Effector CD4-positive, alpha-beta T cell (primary cell): ENCODE results near the gene CLEC2A. TPM values are rescaled to one million over a fixed set of nuclear protein-coding genes. Genes with fewer than 3 reads are reported as not detected.
"Not testable (repeated sequence)": the region's sequence is repeated elsewhere in the genome, so short reads cannot be mapped to it uniquely, and the experiment has no call there.

Source experiments
- DNase-seq: peaks from one replicate; pipeline ENCODE4 v3.0.0-alpha.2; 2020
- total RNA-seq: gene quantifications from one replicate; lab custom pipeline; 2026; lab: John Stamatoyannopoulos, UW

The CLEC2A gene
- total RNA-seq: not detected

GRCh38 chr12:9932270-9932669 is at the start of gene CLEC2A:
TSS of gene CLEC2A (minus strand) at chr12:9932370. CDS start at chr12:9932329, 41 bp downstream.
- DNase-seq: no peak

- no peak for DNase-seq
Observed at GRCh38 chr12:9980126-9980525, 48.0 kb upstream of the CLEC2A start.

GRCh38 chr12:9977916-9978315 is 45.7 kb upstream of the CLEC2A start:
- no peak for DNase-seq

GRCh38 chr12:9976626-9977025 is 44.5 kb upstream of the CLEC2A start:
- DNase-seq: not testable (repeated sequence)

GRCh38 chr12:9975614-9976013 is 43.4 kb upstream of the CLEC2A start:
- DNase-seq: no peak

GRCh38 chr12:9974731-9975130 is 42.6 kb upstream of the CLEC2A start:
- DNase-seq: not testable (repeated sequence)

GRCh38 chr12:9973949-9974348 is 41.8 kb upstream of the CLEC2A start:
- DNase-seq: no peak

GRCh38 chr12:9971181-9971580 is 39.0 kb upstream of the CLEC2A start, which contains the start of gene CLEC12A:
TSS of gene CLEC12A (plus strand) at chr12:9971409. CDS start at chr12:9971597, 188 bp downstream.
- DNase-seq: no peak

GRCh38 chr12:9969673-9970072 is 37.5 kb upstream of the CLEC2A start:
- no peak for DNase-seq

- no peak for DNase-seq
Observed at GRCh38 chr12:9961901-9962300, 29.7 kb upstream of the CLEC2A start.

GRCh38 chr12:9961106-9961505 is 28.9 kb upstream of the CLEC2A start:
- no peak for DNase-seq

GRCh38 chr12:9960590-9960989 is 28.4 kb upstream of the CLEC2A start:
- no peak for DNase-seq

GRCh38 chr12:9957834-9958233 is 25.7 kb upstream of the CLEC2A start:
- DNase-seq: no peak

GRCh38 chr12:9952954-9953729 is 21.0 kb upstream of the CLEC2A start:
- DNase-seq: not testable (repeated sequence)

- no peak for DNase-seq
Observed at GRCh38 chr12:9951026-9951675, 19.0 kb upstream of the CLEC2A start.

GRCh38 chr12:9948606-9949296 is 16.6 kb upstream of the CLEC2A start:
- no peak for DNase-seq

GRCh38 chr12:9947674-9948073 is 15.5 kb upstream of the CLEC2A start:
- no peak for DNase-seq

- DNase-seq: no peak
Observed at GRCh38 chr12:9944391-9944790, 12.2 kb upstream of the CLEC2A start.

- DNase-seq: no peak
Observed at GRCh38 chr12:9943240-9943639, 11.1 kb upstream of the CLEC2A start.

GRCh38 chr12:9941838-9942237 is 9.7 kb upstream of the CLEC2A start:
- DNase-seq: no peak

GRCh38 chr12:9940375-9940774 is 8.2 kb upstream of the CLEC2A start:
- DNase-seq: no peak

- no peak for DNase-seq
Observed at GRCh38 chr12:9936591-9936990, 4.4 kb upstream of the CLEC2A start.

GRCh38 chr12:9935026-9935425 is 2.9 kb upstream of the CLEC2A start:
- DNase-seq: no peak

GRCh38 chr12:9933958-9934357 is 1.8 kb upstream of the CLEC2A start:
- DNase-seq: no peak
